Measurements from ENCODE around the gene HCFC2.

Gene HCFC2

DNA sequence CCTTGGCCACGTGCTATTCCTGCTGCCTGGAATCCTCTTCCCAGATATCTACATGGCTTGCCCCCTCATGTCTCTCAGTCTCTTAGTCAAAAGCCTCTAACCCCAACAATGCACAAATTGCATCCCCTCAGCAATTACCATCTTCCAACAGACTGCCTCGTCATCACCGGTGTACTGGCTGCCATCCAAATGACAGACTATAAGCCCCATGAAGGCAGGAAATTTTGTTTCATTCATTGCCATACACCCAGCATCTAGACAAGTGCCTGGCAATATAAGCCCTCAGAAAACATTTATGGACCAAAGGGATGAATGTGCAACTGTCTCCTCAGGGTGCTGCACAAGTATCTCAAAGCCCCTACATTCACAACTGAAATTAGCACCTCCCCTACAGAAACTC is 20.2 kb upstream of the HCFC2 start:
- TF ChIP-seq, protein P1, sequence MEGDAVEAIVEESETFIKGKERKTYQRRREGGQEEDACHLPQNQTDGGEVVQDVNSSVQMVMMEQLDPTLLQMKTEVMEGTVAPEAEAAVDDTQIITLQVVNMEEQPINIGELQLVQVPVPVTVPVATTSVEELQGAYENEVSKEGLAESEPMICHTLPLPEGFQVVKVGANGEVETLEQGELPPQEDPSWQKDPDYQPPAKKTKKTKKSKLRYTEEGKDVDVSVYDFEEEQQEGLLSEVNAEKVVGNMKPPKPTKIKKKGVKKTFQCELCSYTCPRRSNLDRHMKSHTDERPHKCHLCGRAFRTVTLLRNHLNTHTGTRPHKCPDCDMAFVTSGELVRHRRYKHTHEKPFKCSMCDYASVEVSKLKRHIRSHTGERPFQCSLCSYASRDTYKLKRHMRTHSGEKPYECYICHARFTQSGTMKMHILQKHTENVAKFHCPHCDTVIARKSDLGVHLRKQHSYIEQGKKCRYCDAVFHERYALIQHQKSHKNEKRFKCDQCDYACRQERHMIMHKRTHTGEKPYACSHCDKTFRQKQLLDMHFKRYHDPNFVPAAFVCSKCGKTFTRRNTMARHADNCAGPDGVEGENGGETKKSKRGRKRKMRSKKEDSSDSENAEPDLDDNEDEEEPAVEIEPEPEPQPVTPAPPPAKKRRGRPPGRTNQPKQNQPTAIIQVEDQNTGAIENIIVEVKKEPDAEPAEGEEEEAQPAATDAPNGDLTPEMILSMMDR (IDR thresholded peaks at IDR 0.05): no peak

DNA sequence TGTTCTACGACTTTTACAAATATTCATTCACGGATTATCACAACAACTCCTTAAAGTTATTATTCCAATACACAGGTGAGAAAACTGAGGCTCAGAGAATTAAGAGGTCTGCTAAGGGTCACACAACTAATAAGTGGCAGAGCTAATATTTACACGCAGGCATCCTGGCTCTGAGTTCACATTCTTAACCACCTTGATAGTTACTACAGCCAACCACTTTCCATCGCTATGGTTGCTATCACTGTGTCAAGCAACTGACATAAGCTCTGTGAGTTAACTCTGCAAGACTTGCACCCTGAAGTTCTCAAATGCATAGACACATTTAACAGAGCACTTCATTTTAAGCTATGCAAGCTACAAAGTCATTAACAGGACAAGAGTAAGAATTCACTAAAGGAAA is 18.0 kb upstream of the HCFC2 start:
- TF ChIP-seq, protein P1 (IDR thresholded peaks at IDR 0.05): no peak

DNA sequence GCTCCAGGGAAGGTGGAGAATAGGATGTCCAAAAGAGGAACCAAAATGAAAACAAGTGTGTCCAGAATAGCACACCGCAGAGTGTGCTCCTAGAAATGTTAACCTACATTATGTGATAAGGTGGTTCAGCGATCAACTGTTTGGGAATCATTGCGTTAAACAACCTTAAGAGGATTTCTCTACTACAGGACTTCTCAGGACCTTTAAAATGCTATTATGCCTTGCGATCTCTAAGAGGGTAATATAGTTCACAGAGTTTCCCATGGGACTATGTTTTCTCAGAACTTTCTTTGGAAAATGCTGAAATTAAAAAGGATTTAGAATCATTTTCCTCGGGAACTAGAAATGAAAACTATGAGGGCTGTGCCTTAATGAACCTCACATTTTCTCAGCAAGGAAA is 16.2 kb upstream of the HCFC2 start:
- TF ChIP-seq, protein P1 (IDR thresholded peaks at IDR 0.05): no peak

DNA sequence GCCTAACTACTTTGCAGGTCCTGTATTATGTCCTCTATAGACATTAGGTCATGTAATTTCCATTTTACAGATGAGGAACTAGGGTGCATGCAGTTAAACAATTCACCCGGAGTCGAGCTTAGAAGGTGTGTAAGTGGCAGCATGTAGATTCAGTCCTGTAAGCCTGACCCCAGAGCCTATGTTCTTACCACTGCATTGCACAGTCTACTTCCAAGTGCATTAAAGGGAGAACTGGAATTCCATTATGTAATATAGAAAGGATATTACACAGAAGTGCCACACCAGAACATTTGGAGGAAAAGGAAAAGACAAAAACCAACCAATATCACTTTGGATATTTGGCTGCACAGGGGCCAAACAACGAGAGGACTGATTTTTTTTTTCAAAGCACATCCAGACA is 15.5 kb upstream of the HCFC2 start:
- TF ChIP-seq, protein P1 (IDR thresholded peaks at IDR 0.05): no peak

DNA sequence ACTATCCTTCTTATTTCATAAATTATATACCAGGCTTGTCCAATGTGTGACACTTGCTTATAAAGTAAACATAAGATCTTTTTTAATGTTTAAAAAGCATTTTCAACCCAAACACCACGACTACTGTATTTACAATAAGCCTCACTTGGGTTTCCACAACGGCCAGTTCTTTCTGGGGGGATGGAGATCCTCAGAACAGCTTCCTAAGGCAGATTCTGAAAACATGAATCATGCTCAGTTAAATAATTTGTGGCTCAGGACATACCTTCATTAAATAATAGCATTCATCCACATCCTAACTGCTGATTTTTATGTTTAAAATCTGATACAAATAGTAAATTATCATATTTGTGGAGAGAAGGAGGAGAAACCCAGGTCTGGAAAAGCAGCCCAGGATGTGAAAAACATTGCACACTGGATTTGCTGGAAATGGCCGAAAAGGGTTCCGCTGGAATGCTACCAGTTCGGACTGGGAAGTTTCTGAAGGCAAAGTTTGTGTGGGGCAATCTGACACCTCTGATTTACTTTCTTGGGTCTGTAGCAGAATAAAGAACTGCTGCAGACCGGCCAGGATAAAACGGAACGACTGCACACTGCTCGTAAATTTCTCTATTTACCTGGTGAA is 14.9 kb upstream of the HCFC2 start:
- TF ChIP-seq, protein P1 (IDR thresholded peaks at IDR 0.05): no peak

DNA sequence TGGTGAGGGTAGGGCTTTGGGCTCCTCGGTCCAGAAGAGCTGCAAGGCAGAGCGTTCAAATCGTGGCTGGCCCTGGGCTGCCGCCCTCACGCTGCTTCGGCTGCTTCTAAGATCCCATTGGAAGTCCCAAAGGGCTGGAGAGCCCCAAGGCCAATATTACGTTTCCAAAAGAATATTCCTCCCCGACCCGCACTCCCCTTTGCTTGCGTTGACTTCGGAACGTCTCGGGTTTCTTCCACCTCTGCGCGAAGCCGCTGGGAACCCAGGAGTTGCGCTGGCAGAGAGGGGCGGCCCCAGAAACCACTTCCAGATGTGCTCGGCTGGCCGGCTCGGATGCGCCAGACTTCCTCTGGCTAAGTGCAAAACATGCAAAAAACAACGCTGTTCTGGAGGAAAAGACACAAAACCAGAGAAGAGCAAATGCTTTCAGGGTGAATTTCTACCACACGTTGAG is 14.4 kb upstream of the HCFC2 start, which contains the start of gene GLT8D2:
Gene GLT8D2 (minus strand): TSS at position 285 of the 454 bp plus-strand sequence. CDS start 30,539 bp downstream, outside the sequence.
- TF ChIP-seq, protein P1 (IDR thresholded peaks at IDR 0.05): no peak

DNA sequence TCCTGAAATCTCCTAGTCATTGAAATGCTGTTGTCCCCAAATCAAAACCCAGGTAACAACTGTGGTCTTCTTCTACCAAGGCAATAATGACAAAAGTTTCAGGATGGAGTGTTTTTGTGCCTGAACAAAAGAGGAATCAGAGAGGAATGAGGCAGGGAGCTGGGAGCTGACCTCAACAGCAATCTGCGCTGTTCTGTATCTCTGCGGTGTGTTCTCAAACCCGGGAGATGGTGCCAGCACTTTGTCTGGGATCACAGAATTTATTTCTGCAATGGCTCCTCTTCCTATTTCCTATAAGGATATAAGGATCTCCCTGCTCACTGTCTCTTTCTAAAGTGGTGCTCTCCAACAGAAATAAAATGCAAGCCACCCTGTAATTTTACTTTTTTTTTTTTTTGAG is 13.9 kb upstream of the HCFC2 start:
- TF ChIP-seq, protein P1 (IDR thresholded peaks at IDR 0.05): no peak

Measured in LNCAP (cell line).